ENCODE data around the gene POMC. TPM values are rescaled to one million over a fixed set of nuclear protein-coding genes. Genes with fewer than 3 reads are reported as not detected.

The POMC gene
- total and polyA plus RNA-seq, 10 donors: 2.4 to 9.8 (median 4.0) TPM

DNA sequence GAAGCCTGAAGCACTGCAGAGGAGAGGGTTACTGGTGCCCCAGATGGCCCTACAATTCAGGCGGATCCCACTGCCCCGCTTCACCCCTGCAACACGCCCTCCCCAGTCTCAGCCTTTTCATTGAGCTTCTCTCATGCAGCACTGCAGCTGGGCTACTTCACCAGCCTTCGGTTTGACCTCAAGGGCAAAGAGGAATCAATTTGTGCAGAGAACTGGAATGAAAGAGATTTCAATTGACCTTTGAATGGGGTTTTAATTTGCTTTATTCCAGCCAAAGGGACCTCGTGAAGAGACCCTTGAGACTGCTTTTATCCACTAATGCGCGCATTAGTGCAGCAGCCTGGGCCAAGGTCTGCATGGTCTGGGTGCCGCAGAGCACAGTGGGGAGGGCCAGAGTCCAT lies 8.8 kb upstream of the POMC start:
- intact Hi-C loops (cut with DNase I; ENCODE audit: low total_unique reads): no loop called here
- TF ChIP-seq POLR2AphosphoS5 (IDR thresholded peaks at IDR 0.05): no peak
- TF ChIP-seq CTCF (IDR thresholded peaks at IDR 0.05 in 8 of 11, conservative IDR thresholded peaks at IDR 0.05 in 3 of 11): no peak
- TF ChIP-seq POLR2A (IDR thresholded peaks at IDR 0.05): no peak
- DNase-seq: no peak
- Histone ChIP-seq H3K27ac (no peak overlapping the region), H3K9me3 (peaks cover 0 to 3% (median 0%) of the 10 kb centered on the region in 8 donors), H3K27me3 (replicated peaks in 1 of 7) (peaks cover 0 to 27% (median 4%) of the 10 kb centered on the region in 7 donors), H3K36me3 (no peaks in the 10 kb centered on the region), H3K4me1 (no peaks in the 10 kb centered on the region), H3K4me3 (no peak overlapping the region)
- 66 to 86% (median 83%) methylated on average over 8 of the region's 8 CpGs for WGBS, 5 donors

- Histone ChIP-seq H3K36me3 (no peaks in the 10 kb centered on the region), H3K4me1 (no peaks in the 10 kb centered on the region), H3K9me3 (no peaks in the 10 kb centered on the region), H3K4me3 (no peak overlapping the region), H3K27me3 (replicated peaks in 1 of 7) (peaks cover 0 to 31% (median 4%) of the 10 kb centered on the region in 7 donors), H3K27ac (no peak overlapping the region)
- no peak for TF ChIP-seq POLR2A (IDR thresholded peaks at IDR 0.05)
- TF ChIP-seq POLR2AphosphoS5 (IDR thresholded peaks at IDR 0.05): no peak
- no peak for TF ChIP-seq CTCF (IDR thresholded peaks at IDR 0.05 in 8 of 11, conservative IDR thresholded peaks at IDR 0.05 in 3 of 11)
- WGBS, 5 donors: 85 to 90% (median 86%) methylated on average over 5 of the region's 5 CpGs
- intact Hi-C loops (cut with DNase I; ENCODE audit: low total_unique reads): no loop called here
- no peak for DNase-seq
Observed at GRCh38 chr2:25176541-25177181, 8.3 kb upstream of the POMC start.

GRCh38 chr2:25176138-25176537 lies 7.8 kb upstream of the POMC start:
- TF ChIP-seq POLR2AphosphoS5 (IDR thresholded peaks at IDR 0.05): no peak
- no peak for TF ChIP-seq CTCF (IDR thresholded peaks at IDR 0.05 in 8 of 11, conservative IDR thresholded peaks at IDR 0.05 in 3 of 11)
- TF ChIP-seq POLR2A (IDR thresholded peaks at IDR 0.05): no peak

GRCh38 chr2:25174192-25174861 lies 5.9 kb upstream of the POMC start:
- WGBS, 5 donors: 86 to 94% (median 91%) methylated on average over 6 of the region's 6 CpGs
- TF ChIP-seq POLR2AphosphoS5 (IDR thresholded peaks at IDR 0.05) (no peak), CTCF (IDR thresholded peaks at IDR 0.05 in 8 of 11, conservative IDR thresholded peaks at IDR 0.05 in 3 of 11) (no peak), POLR2A (IDR thresholded peaks at IDR 0.05) (no peak)
- no peak overlapping the region for H3K4me3 ChIP-seq
- no peaks in the 10 kb centered on the region for H3K36me3 ChIP-seq
- H3K9me3 ChIP-seq: no peaks in the 10 kb centered on the region
- DNase-seq: no peak
- no peak overlapping the region for H3K27ac ChIP-seq
- intact Hi-C loops (cut with DNase I; ENCODE audit: low total_unique reads): no loop called here
- H3K27me3 ChIP-seq (replicated peaks in 1 of 7): peaks cover 0 to 52% (median 14%) of the 10 kb centered on the region in 7 donors
- no peaks in the 10 kb centered on the region for H3K4me1 ChIP-seq

More at GRCh38 chr2:25176138-25176537, 7.8 kb upstream of the POMC start:
- intact Hi-C loops (cut with DNase I; ENCODE audit: low total_unique reads): no loop called here
- Histone ChIP-seq H3K27me3 (replicated peaks in 1 of 7) (peaks cover 0 to 34% (median 4%) of the 10 kb centered on the region in 7 donors), H3K27ac (no peak overlapping the region), H3K4me3 (no peak overlapping the region), H3K9me3 (no peaks in the 10 kb centered on the region), H3K4me1 (no peaks in the 10 kb centered on the region), H3K36me3 (no peaks in the 10 kb centered on the region)
- DNase-seq: no peak
- WGBS, 5 donors: 70 to 77% (median 72%) methylated on average over 6 of the region's 6 CpGs
